GM18951 (cell line): ENCODE measurements around the gene NECAB2.

Experiments used
- POLR2A ChIP-seq: IDR thresholded peaks from 4 replicates; pipeline ENCODE4 v1.6.1; 2011; ENCODE audit warnings: mild to moderate bottlenecking; ENCODE audit not compliant: insufficient read length, insufficient read depth; ENCODE audit errors: extremely low read depth
- in situ Hi-C: fragments of 300-500 bp; cut with MboI; formaldehyde crosslinking; loops from one replicate; pipeline ENCODE4 v1.12.0; 2022; ENCODE audit warnings: low sequenced_read_pairs, mixed read lengths, inconsistent platforms; ENCODE audit not compliant: unreplicated experiment

The NECAB2 gene

DNA sequence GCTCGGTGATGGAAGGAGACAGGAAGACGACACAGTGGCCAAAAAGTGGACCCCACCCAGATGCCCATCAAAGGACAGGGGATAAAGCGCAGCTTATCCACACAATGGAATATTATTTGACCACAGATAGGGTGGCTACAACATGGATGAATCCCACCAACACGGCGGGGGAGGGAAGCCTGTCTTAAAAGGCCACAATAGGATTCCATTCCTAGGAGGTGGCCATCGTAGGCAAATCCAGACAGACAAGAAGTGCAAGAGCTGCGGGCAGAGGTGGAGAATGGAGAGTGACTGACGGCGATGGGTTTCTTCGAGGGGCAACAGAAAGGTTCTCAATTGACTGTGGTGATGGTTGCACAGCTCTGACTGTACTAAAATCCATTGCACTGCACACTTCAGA is 58.6 kb downstream of the NECAB2 start:
- in situ Hi-C loops: no loop called here

GRCh38 chr16:84027625-84028024 is 59.6 kb downstream of the NECAB2 start:
- TF ChIP-seq POLR2A: no peak
- in situ Hi-C loops: no loop called here

More for the DNA sequence above, 58.6 kb downstream of the NECAB2 start:
- no peak for TF ChIP-seq POLR2A

DNA sequence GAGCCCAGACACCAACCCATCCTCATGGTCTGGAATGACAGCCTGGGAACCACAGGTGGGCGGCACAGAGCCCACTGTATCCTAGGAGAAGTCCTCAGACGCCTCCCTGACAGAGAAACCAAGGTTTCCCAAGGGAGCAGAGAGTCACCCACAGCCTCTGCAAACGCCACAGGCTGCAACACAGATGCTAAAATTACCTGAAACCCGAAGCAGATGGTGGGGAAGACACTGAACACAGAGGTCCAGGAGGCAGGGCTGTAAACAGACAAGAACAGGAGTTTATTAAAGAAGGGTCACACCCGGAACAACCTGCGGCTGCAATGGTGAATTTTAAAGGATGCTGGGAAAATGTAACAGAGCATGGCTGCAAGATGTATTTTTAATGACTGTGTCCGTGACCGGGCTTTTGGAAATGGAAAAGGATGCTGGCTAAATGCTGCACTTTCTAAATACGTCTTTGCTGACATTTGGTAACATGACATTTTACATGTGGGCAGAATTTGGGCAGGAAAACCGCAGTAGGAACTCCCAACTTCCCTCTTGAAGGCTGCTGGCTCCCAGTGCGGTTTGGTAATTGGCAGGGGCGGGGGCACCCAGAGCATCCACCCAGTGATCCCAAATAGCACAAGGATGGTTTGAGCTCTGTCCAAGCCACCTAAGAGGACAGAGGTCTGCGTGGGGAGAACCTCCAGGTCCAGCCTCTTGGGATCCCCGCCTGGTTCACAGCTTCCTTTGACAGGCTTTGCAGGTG is 61.4 kb downstream of the NECAB2 start:
- no peak for TF ChIP-seq POLR2A
- in situ Hi-C loops: no loop called here

DNA sequence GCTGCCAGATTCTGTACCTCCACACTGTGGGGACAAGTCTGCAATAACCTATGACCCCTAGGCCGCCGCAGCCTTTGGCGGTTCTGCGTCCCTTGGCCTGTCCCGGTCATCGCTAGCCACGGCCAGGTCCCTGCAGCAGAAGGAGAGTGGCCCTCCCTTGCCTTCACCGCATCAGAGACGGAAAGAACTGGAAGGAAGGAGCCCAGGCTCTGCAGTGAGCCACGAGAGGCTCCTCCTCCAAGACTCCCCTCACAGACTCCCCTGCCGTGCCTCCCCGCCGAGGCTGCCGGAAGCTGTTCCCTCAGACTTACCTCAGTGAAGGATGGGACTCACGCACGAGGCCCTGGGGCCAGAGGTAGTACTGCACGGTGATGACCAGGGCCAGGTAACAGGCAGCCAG is 63.5 kb downstream of the NECAB2 start:
- in situ Hi-C loops: no loop called here
- TF ChIP-seq POLR2A: no peak

GRCh38 chr16:84032458-84033178 is 64.6 kb downstream of the NECAB2 start:
- in situ Hi-C loops: no loop called here
- no peak for TF ChIP-seq POLR2A

GRCh38 chr16:84033251-84034195 is 65.5 kb downstream of the NECAB2 start:
- no peak for TF ChIP-seq POLR2A
- in situ Hi-C loops: no loop called here

GRCh38 chr16:84034516-84034915 is 66.5 kb downstream of the NECAB2 start:
- in situ Hi-C loops: no loop called here
- TF ChIP-seq POLR2A: no peak

GRCh38 chr16:84036131-84036530 is 68.1 kb downstream of the NECAB2 start:
- no peak for TF ChIP-seq POLR2A
- in situ Hi-C loops: no loop called here

DNA sequence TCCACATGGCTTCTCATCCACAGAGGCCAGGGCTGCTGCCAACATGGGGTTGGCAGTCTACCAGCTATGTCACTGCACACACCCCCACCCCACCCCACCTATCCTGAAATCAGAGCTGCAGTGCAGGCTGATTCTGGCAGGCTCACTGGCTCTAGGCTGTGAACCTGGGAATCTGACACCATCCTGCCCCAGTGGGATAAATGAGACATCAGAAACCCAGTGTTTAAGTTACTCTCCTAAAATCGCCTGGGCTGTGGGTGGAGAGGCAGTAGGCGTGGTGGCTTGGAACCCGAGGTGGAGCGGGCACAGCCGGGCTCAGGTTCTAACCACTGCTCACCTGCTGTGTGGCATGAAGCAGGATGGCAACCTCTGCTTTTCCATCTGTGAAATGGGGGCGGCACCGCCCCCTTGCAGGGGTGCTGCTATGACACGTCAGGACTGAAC is 69.0 kb downstream of the NECAB2 start:
- in situ Hi-C loops: no loop called here
- TF ChIP-seq POLR2A: no peak

GRCh38 chr16:84038469-84038868 is 70.4 kb downstream of the NECAB2 start:
- in situ Hi-C loops: no loop called here
- no peak for TF ChIP-seq POLR2A

DNA sequence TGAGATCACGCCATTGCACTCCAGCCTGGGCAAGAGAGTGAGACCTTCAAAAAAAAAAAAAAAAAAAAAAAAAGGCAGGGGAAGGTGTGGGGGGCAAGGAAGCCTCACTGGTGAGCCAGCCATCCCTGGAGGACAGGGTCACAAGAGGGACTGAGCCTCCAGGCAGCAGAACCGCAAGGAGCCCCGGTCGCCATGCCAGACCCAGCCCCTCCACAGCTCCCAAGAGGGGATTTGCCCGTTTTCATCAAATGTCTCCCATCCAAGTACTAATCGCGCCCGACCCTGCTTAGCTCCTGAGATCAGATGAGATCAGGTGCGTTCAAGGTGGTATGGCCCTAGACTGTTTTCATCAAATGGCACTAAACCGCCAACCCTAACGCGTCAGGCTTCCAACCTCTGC is 71.7 kb downstream of the NECAB2 start:
- no peak for TF ChIP-seq POLR2A
- in situ Hi-C loops: no loop called here

DNA sequence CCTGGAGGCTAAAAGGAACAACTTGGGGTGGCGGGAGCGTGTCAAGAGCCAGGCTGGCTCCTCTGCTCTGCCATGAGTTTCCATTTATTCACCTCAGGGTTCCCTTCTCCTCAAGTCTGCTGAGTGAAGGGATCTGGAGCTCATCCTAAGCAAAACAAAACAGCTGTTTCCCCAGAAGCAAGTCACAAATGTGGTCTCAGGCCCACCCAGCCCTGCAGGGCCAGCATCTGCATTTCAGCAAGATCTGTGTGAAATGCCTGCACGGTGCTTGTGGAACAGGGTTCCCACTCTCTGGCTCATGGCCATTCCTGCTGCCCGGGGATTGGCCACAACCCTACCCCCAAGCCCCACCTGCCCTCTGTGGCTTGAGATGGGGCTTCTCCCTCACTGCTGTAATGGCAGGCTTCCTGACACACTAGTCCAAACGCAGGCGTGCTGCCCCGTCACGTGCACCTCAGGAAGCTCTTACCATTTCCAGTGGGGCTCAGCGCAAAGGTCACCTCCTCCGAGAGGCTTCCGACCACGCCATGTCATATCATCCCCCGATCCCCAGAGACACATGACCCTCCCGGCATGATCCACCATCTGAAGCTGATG is 72.3 kb downstream of the NECAB2 start:
- in situ Hi-C loops: no loop called here
- no peak for TF ChIP-seq POLR2A
